IPS DF 6.9 (cell line): Measurements from ENCODE around the gene TNS3.

ENCODE experiments used
- DNase-seq: peaks from one replicate; pipeline ENCODE4 v3.0.0-alpha.2; 2013; ENCODE audit warnings: low read depth, low spot score
- H3K27ac ChIP-seq: one replicate; pipeline ENCODE4 v1.5.1; 2013; ENCODE audit warnings: low read length, control low read depth
- H3K27me3 ChIP-seq: 2 replicates; pipeline ENCODE4 v1.6.1; 2013; ENCODE audit warnings: mild to moderate bottlenecking, low read length; ENCODE audit not compliant: control insufficient read depth, insufficient read depth
- H3K36me3 ChIP-seq: 2 replicates; pipeline ENCODE4 v1.6.1; 2013; ENCODE audit warnings: low read length; ENCODE audit not compliant: control insufficient read depth, insufficient read depth
- H3K4me1 ChIP-seq: 2 replicates; pipeline ENCODE4 v1.6.1; 2013; ENCODE audit warnings: low read length; ENCODE audit not compliant: control insufficient read depth, insufficient read depth
- H3K4me3 ChIP-seq: 2 replicates; pipeline ENCODE4 v1.5.1; 2013; ENCODE audit warnings: mild to moderate bottlenecking, low read length
- H3K9me3 ChIP-seq: 2 replicates; pipeline ENCODE4 v1.6.1; 2013; ENCODE audit warnings: low read length, inconsistent platforms; ENCODE audit not compliant: control insufficient read depth, insufficient read depth
- WGBS: extraction: QIAGEN DNeasy Blood & Tissue Kit; methylation state at CpG from one replicate; pipeline ENCODE4 v1.1.7; 2013; ENCODE audit warnings: mixed read lengths, missing lambda C conversion rate; ENCODE audit not compliant: insufficient read length, insufficient coverage; 5-methylcytosine and 5-hydroxymethylcytosine counted together

Gene TNS3

GRCh38 chr7:47559306-47560220 lies 22.3 kb downstream of the TNS3 start:
- Histone ChIP-seq H3K27ac (no peak overlapping the region), H3K36me3 (no peaks in the 10 kb centered on the region), H3K4me1 (0 out of 2 replicates have a peak, but pooled peaks cover 3% of the 10 kb centered on the region), H3K27me3 (no peaks in the 10 kb centered on the region), H3K4me3 (no peak overlapping the region), H3K9me3 (no peaks in the 10 kb centered on the region)
- WGBS, result no CpG with 5 or more reads among the region's 17 CpGs
- no peak for DNase-seq

GRCh38 chr7:47557694-47558670 lies 23.9 kb downstream of the TNS3 start:
- WGBS, result no CpG with 5 or more reads among the region's 19 CpGs
- Histone ChIP-seq H3K27me3 (no peaks in the 10 kb centered on the region), H3K27ac (no peak overlapping the region), H3K9me3 (no peaks in the 10 kb centered on the region), H3K36me3 (no peaks in the 10 kb centered on the region), H3K4me1 (peaks cover 3% of the 10 kb centered on the region; the same call in 1 of the 2 replicates), H3K4me3 (no peak overlapping the region)
- no peak for DNase-seq

- DNase-seq, result no peak
- Histone ChIP-seq H3K27ac (no peak overlapping the region), H3K4me1 (peaks cover 3% of the 10 kb centered on the region; the same call in 1 of the 2 replicates), H3K4me3 (no peak overlapping the region), H3K9me3 (no peaks in the 10 kb centered on the region), H3K36me3 (no peaks in the 10 kb centered on the region), H3K27me3 (no peaks in the 10 kb centered on the region)
- no CpG with 5 or more reads among the region's 4 CpGs for WGBS
Observed at GRCh38 chr7:47557317-47557693, 24.6 kb downstream of the TNS3 start.

GRCh38 chr7:47556511-47557180 lies 25.3 kb downstream of the TNS3 start:
- Histone ChIP-seq H3K27ac (no peak overlapping the region), H3K9me3 (no peaks in the 10 kb centered on the region), H3K36me3 (no peaks in the 10 kb centered on the region), H3K4me1 (peaks cover 3% of the 10 kb centered on the region; the same call in 1 of the 2 replicates), H3K4me3 (no peak overlapping the region), H3K27me3 (no peaks in the 10 kb centered on the region)
- no peak for DNase-seq
- WGBS, result no CpG with 5 or more reads among the region's 13 CpGs

GRCh38 chr7:47553309-47553708 lies 28.6 kb downstream of the TNS3 start:
- Histone ChIP-seq H3K27me3 (no peaks in the 10 kb centered on the region), H3K4me3 (no peak overlapping the region), H3K36me3 (no peaks in the 10 kb centered on the region), H3K9me3 (no peaks in the 10 kb centered on the region), H3K27ac (no peak overlapping the region), H3K4me1 (peaks cover 3% of the 10 kb centered on the region; the same call in 1 of the 2 replicates)
- no CpG with 5 or more reads among the region's 2 CpGs for WGBS
- no peak for DNase-seq

DNA sequence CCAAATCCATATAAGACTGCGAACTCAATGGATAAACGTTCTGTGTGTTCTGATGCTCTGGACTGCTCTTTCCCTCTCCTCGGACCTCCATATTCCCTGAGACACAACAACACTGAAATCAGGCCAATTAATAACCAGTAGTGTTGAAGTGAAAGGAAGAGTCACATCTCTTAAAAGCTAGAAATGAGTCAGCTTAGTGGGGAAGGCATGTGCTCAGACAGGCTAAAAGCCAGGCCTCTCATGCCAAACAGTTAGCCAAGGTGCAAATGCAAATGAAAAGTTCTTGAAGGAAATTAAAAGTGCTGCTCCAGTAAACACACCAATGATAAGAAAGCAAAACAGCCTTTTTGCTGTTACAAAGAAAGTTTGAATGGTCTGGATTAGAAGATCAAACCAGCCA lies 29.3 kb downstream of the TNS3 start:
- WGBS, result no CpG with 5 or more reads among the region's 3 CpGs
- Histone ChIP-seq H3K9me3 (no peaks in the 10 kb centered on the region), H3K4me3 (no peak overlapping the region), H3K27me3 (no peaks in the 10 kb centered on the region), H3K27ac (no peak overlapping the region), H3K36me3 (no peaks in the 10 kb centered on the region), H3K4me1 (no peaks in the 10 kb centered on the region; the same call in 1 of the 2 replicates)
- no peak for DNase-seq

GRCh38 chr7:47551668-47552440 lies 30.1 kb downstream of the TNS3 start:
- no peak overlapping the region for H3K27ac ChIP-seq

GRCh38 chr7:47550788-47551470 lies 31.0 kb downstream of the TNS3 start:
- no peak for DNase-seq
- Histone ChIP-seq H3K36me3 (no peaks in the 10 kb centered on the region), H3K27me3 (no peaks in the 10 kb centered on the region), H3K9me3 (no peaks in the 10 kb centered on the region), H3K27ac (no peak overlapping the region), H3K4me1 (no peaks in the 10 kb centered on the region; the same call in 1 of the 2 replicates), H3K4me3 (no peak overlapping the region)
- WGBS, result no CpG with 5 or more reads among the region's 11 CpGs

More at GRCh38 chr7:47551668-47552440, 30.1 kb downstream of the TNS3 start:
- Histone ChIP-seq H3K36me3 (no peaks in the 10 kb centered on the region), H3K4me1 (no peaks in the 10 kb centered on the region; the same call in 1 of the 2 replicates), H3K9me3 (no peaks in the 10 kb centered on the region), H3K27me3 (no peaks in the 10 kb centered on the region), H3K4me3 (no peak overlapping the region)
- 100% methylated on average over 1 of the region's 12 CpGs for WGBS
- DNase-seq, result no peak

GRCh38 chr7:47549916-47550315 lies 32.0 kb downstream of the TNS3 start:
- Histone ChIP-seq H3K27ac (no peak overlapping the region), H3K4me1 (no peaks in the 10 kb centered on the region; the same call in 1 of the 2 replicates), H3K27me3 (no peaks in the 10 kb centered on the region), H3K36me3 (no peaks in the 10 kb centered on the region), H3K4me3 (no peak overlapping the region), H3K9me3 (no peaks in the 10 kb centered on the region)
- DNase-seq, result no peak
- WGBS, result no CpG with 5 or more reads among the region's 8 CpGs
